LHCN-M2 (cell line): ENCODE measurements around the gene FAAH. TPM values are rescaled to one million over a fixed set of nuclear protein-coding genes. Genes with fewer than 3 reads are reported as not detected.

ENCODE experiments used
- DNase-seq: peaks from one replicate; pipeline ENCODE4 v3.0.0-alpha.2; 2012; ENCODE audit warnings: low read depth
- total RNA-seq: library from RNA; depleted of rRNA; stranded (reverse); fragments of >200 nt; gene quantifications from 2 replicates; pipeline ENCODE4 v1.2.3, GENCODE V29; 2014; rRNA removed

The FAAH gene
- total RNA-seq, 1 experiment from 2014 or later, result not detected

DNA sequence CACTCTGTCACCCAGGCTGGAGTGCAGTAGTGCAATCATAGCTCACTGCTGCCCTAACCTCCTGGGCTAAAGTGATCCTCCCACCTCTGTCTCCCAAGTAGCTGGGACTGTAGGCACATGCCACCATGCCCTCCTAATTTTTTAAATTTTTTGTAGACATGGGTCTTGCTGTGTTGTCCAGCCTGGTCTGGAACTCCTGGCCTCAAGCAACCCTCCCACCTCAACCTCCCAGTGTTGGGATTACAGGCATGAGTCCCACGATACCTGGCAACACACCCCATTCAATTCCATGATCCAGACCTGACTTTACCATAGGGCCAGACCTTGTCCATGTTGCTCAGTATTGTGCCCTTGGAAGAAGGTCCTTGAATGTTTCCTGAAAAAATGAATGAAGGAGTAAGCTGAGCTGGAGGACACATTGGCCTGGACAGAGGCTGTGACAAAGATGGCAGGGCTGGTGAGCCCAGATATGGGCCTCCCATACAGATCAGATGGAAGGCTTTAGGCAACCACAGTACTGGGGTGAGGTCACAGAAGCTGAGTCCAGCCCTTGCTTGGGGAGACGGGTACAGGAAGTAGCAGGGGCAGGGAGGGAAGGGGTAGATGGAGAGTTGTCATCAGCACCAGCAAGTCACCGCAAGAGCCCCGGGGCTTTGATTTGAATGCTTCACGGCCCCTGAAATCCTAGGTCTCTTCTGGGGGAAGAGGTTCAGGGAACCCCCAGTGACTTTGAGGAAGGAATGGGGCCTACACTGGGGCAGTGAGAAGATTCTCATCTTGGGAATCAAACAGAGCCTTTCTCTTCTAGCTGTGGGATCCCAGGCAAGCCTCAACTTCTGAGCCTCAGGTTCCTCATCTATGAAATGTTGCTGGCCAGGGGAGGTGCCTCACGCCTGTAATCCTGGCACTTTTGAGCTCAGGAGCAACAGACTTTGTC, 55.4 kb downstream of the FAAH start:
- DNase-seq, result no peak

- DNase-seq, result no peak
Observed at GRCh38 chr1:46450160-46450517, 56.0 kb downstream of the FAAH start.

GRCh38 chr1:46451948-46452930, 58.1 kb downstream of the FAAH start:
- no peak for DNase-seq

- no peak for DNase-seq
Observed at GRCh38 chr1:46452931-46453325, 58.8 kb downstream of the FAAH start.

- no peak for DNase-seq
Observed at GRCh38 chr1:46453449-46453848, 59.3 kb downstream of the FAAH start.

DNA sequence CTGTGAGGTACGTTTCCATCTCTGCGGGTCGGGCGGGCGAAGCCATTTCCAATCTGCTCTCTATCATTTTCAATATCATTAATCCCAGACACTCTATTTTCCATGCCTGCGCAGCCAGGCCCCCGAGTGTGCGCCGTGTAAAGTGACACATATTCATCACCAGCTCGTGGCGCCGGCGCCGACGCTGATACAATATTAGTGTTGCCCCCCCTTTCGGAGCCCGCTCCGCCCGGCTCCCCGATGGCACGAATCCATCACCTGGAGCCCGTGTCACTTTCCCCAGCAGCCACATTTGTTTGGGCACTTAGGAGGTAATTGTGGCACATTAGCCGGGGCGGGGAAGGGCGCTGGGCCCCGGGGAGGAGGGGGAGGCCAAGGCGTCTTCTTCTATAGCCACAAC, 61.8 kb downstream of the FAAH start:
- DNase-seq, result no peak

GRCh38 chr1:46456411-46456963, 62.4 kb downstream of the FAAH start:
- DNase-seq, result no peak

DNA sequence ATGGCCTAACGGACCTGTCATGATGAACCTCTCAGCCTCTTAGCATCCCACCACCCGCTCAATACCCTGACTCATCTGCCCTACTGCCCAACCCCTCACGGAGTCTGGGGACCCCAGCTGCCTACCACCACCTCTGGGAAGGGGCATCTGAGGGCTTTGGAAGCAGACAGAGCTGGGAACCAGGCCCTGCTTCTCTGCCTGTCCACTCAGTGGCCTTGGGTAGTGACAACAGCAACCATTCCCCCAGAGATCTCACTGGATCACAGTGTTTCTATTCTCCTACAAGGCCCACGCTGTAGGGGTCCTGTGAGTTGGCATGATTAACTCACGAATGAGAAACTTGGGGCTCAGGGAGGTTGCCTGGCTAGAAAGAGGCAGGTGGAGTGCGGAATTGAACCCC, 63.1 kb downstream of the FAAH start:
- DNase-seq, result no peak

DNA sequence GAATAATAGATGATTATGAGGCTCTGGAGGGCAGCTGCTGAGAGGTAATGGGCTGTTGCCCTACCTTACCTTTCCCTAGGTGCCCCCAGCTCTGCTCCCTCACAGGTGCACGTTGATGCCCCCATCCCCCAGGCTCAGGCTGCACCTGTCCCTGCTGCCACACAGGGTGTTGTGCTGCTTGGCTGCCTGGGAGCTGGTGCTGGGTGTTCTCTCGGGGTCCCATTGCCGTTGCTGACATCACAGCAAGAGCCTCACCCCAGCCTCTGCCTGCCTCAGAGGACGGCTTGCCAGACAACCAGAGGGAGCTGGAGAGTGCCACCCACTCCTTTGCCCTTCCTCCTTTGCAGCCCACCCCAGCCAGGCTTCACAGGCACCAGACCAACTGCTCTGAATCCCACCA, 64.1 kb downstream of the FAAH start:
- DNase-seq, result no peak

DNA sequence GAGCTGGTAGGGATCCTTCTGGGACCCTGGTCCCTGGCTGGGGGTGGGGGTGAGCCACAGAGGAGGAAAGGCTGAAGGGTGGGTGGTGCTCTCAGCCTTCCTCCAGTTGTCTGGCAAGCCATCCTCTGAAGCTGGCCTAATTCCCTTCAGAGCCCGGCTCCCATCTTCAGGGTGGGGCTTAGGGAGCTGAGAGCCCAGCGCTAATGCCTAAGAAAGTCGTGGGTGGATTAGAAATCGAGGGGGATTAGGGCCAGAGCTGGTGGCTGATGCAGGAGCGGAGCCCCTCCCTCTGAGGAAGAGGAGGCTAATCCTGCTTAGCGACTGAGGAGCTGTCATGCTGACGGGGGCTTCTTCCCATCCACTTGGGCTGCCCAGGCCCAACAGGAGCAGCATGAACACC, 64.7 kb downstream of the FAAH start:
- DNase-seq, result no peak

DNA sequence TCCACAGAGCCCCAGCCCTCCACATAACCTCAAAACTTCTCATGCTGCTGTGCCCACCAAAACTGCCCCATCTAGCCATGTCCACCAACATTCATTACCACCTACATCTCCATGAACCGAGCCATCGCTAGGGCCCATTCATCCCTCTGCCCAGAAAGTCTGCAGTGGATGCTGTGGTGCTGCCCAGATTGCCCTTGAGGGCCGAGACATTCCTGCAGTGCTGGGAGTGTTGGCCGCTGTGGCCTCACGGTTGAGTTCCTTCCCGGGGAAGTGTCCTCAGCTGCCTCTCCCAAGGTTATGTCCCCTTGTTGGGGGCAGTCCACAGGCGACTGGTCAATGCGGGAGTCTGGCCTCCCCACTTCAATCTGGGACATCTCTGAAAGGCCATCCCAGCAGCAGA, 65.2 kb downstream of the FAAH start:
- DNase-seq, result no peak

DNA sequence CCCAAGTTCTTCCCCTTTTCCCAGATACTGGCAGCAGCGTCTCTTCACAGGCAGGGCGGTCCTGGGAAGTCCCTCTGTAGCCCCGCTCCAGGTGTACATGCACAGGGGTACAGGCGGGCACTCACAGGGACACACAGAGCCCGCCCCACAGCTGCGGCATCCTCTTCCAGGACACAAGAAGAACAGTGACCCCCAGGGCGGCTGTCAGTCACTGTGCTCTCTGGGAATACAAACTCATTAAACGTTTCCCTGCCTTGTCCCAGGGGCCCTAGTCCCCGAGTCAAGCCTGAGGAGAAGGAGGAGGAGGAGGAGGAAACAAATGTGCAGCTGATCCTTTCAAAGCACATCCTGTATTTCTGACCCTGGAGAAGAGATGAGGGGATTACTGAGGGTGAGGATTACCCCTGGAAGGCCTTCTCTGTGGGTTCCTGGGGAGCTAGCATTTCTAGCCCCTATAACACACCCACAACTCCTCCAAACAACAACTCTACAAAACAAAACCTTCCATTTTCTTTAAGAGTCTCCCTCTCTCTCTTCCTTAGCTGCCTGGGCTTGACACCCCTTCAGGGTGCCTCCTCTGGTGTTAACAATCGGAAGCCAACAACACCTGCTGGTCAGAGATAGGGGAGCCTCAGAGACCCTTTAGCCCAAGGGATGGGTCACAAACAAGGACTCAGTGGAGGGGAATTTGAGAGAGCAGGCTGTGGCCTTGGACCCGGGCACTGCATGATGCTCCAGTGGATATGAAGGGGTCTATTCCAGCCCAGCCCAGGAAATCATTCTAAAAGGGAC, 67.1 kb downstream of the FAAH start:
- DNase-seq, result no peak

DNA sequence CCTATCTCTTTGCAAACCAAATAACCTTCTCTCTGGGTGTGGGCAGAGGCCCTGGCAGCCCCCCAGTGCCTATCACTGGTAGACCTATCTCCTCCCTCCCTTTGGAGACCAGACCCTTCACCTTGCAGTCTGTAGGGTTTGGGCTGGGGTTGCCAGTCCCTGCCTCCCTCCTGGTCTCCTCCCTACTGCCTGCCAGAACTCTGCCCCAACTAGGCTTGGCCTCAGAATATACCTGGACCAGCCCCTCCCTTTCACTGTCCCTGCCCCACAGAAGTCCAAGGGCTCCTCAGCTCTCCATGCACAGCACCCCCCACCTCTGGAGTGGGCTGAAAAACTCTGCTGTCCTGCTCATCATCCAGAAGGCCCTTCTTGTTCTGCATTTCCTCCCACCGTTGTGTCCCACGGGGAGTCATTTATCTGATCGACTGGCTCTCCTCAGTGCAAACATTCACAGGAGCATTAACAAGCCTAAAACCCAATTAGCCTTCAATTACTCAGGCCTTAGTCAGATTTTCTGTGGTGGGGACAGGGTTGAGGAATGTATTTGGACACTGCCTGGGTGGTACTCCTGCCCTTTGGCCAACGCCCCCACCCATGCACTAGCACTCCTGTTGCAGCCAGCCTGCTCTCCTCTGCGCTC, 67.8 kb downstream of the FAAH start:
- no peak for DNase-seq

Other genes starting within 250 kb of the FAAH start
- 2.6 and 2.7 TPM in 2 replicates for gene TSPAN1, start 219.2 kb upstream of the FAAH start, total RNA-seq
- not detected in 2 replicates for gene P3R3URF, start 217.8 kb upstream of the FAAH start, total RNA-seq
- 136 and 149 TPM in 2 replicates for gene POMGNT1, start 195.9 kb upstream of the FAAH start, total RNA-seq
- 1.3 and 2.4 TPM in 2 replicates for gene LURAP1, start 191.0 kb upstream of the FAAH start, total RNA-seq
- 14.7 and 16.6 TPM in 2 replicates for gene RAD54L, start 146.6 kb upstream of the FAAH start, total RNA-seq
- gene LRRC41, start 90.7 kb upstream of the FAAH start, total RNA-seq, result 106 and 107 TPM in 2 replicates
- gene UQCRH, start 90.6 kb upstream of the FAAH start, total RNA-seq, result 428 and 432 TPM in 2 replicates
- gene NSUN4, start 53.5 kb upstream of the FAAH start, total RNA-seq, result 13.0 and 14.3 TPM in 2 replicates
- not detected in 2 replicates for gene DMBX1, start 95.5 kb downstream of the FAAH start, total RNA-seq
- not detected in 2 replicates for gene KNCN, start 157.3 kb downstream of the FAAH start, total RNA-seq
- 7.3 and 12.6 TPM in 2 replicates for gene MKNK1, start 210.0 kb downstream of the FAAH start, total RNA-seq
- gene MOB3C, start 222.5 kb downstream of the FAAH start, total RNA-seq, result 5.5 and 10.8 TPM in 2 replicates